Liver (tissue), 9 donors: Measurements from ENCODE around the gene SELENOO. TPM values are rescaled to one million over a fixed set of nuclear protein-coding genes. Genes with fewer than 3 reads are reported as not detected.

Experiments used
- DNase-seq: peaks from one replicate; pipeline ENCODE4 v3.0.0-alpha.2; 2017; ENCODE audit warnings: low spot score
- H3K27ac ChIP-seq, 2 donors: one replicate each; pipeline ENCODE4 v1.7.0; 2013; ENCODE audit warnings: inconsistent platforms in 2 of 2, low read length in 2 of 2, control low read depth in 1 of 2, low read depth in 1 of 2, mild to moderate bottlenecking in 1 of 2
- H3K27me3 ChIP-seq, 4 donors: one replicate each; pipeline versions ENCODE4 v1.6.1 to v1.7.0; 2013; ENCODE audit warnings: low read length in 3 of 4, inconsistent platforms in 1 of 4, mild to moderate bottlenecking in 1 of 4, moderate library complexity in 1 of 4; ENCODE audit not compliant: control insufficient read depth in 4 of 4, insufficient read depth in 4 of 4
- H3K36me3 ChIP-seq, 4 donors: one replicate each; pipeline versions ENCODE4 v1.6.1 to v1.7.0; 2013; ENCODE audit warnings: low read length in 3 of 4, mild to moderate bottlenecking in 3 of 4, low read depth in 1 of 4, moderate library complexity in 1 of 4; ENCODE audit not compliant: control insufficient read depth in 4 of 4, insufficient read depth in 3 of 4
- H3K4me1 ChIP-seq, 4 donors: one replicate each; pipeline versions ENCODE4 v1.6.1 to v1.7.0; 2013; ENCODE audit warnings: low read length in 3 of 4, mild to moderate bottlenecking in 3 of 4, moderate library complexity in 1 of 4; ENCODE audit not compliant: control insufficient read depth in 4 of 4, insufficient read depth in 4 of 4
- H3K4me3 ChIP-seq, 3 donors: one replicate each; pipeline versions ENCODE4 v1.6.1 to v1.7.0; 2013; ENCODE audit warnings: low read length in 3 of 3, control low read depth in 1 of 3, low read depth in 1 of 3, mild to moderate bottlenecking in 1 of 3
- H3K9ac ChIP-seq, 2 donors: one replicate each; pipeline ENCODE4 v1.7.0; 2013; ENCODE audit warnings: low read length in 2 of 2, mild to moderate bottlenecking in 2 of 2, moderate library complexity in 2 of 2, control low read depth in 1 of 2, low read depth in 1 of 2
- H3K9me3 ChIP-seq, 4 donors: one replicate each; pipeline versions ENCODE4 v1.6.1 to v1.7.0; 2013; ENCODE audit warnings: low read length in 3 of 4; ENCODE audit not compliant: control insufficient read depth in 4 of 4
- ATF3 ChIP-seq: IDR thresholded peaks from 2 replicates; pipeline ENCODE4 v1.6.1; 2016; ENCODE audit warnings: antibody characterized with exemption
- CTCF ChIP-seq: fragments of 150-350 bp; IDR thresholded peaks from 2 replicates; pipeline ENCODE4 v1.5.1; 2017; ENCODE audit warnings: improper control_type of control experiment, low read depth, low read length; ENCODE audit not compliant: missing input control
- EGR1 ChIP-seq, 2 donors: IDR thresholded peaks; 2 replicates each; pipeline ENCODE4 v1.6.1; 2016 to 2018; ENCODE audit warnings: antibody characterized with exemption in 2 of 2, low read depth in 2 of 2
- FOXA1 ChIP-seq: IDR thresholded peaks from 2 replicates; pipeline ENCODE4 v1.6.1; 2016; ENCODE audit warnings: antibody characterized with exemption
- FOXA2 ChIP-seq: IDR thresholded peaks from 2 replicates; pipeline ENCODE4 v1.6.1; 2016; ENCODE audit warnings: antibody characterized with exemption
- GABPA ChIP-seq, 2 donors: IDR thresholded peaks in 1 of 2; conservative IDR thresholded peaks in 1 of 2; 2 replicates each; pipeline ENCODE4 v1.6.1; 2016; ENCODE audit warnings: antibody characterized with exemption in 2 of 2, mild to moderate bottlenecking in 1 of 2, moderate library complexity in 1 of 2
- HNF4A ChIP-seq, 2 donors: conservative IDR thresholded peaks; 2 replicates each; pipeline ENCODE4 v1.6.1; 2016; ENCODE audit warnings: antibody characterized with exemption in 2 of 2, mild to moderate bottlenecking in 2 of 2
- HNF4G ChIP-seq: IDR thresholded peaks from 2 replicates; pipeline ENCODE4 v1.6.1; 2016; ENCODE audit warnings: antibody characterized with exemption
- JUND ChIP-seq, 2 donors: IDR thresholded peaks; 2 replicates each; pipeline ENCODE4 v1.6.1; 2016; ENCODE audit warnings: antibody characterized with exemption in 2 of 2
- MAX ChIP-seq: IDR thresholded peaks from 2 replicates; pipeline ENCODE4 v1.6.1; 2016; ENCODE audit warnings: antibody characterized with exemption
- NR2F2 ChIP-seq: IDR thresholded peaks from 2 replicates; pipeline ENCODE4 v1.6.1; 2016; ENCODE audit warnings: antibody characterized with exemption
- RAD21 ChIP-seq, 2 donors: IDR thresholded peaks; 2 replicates each; pipeline ENCODE4 v1.6.1; 2016; ENCODE audit warnings: antibody characterized with exemption in 2 of 2, mild to moderate bottlenecking in 2 of 2
- REST ChIP-seq: IDR thresholded peaks from 2 replicates; pipeline ENCODE4 v1.6.1; 2016; ENCODE audit warnings: antibody characterized with exemption, mild to moderate bottlenecking
- RXRA ChIP-seq, 2 donors: IDR thresholded peaks; 2 replicates each; pipeline ENCODE4 v1.6.1; 2017 to 2018; ENCODE audit warnings: antibody characterized with exemption in 2 of 2, mild to moderate bottlenecking in 1 of 2
- SP1 ChIP-seq: IDR thresholded peaks from 2 replicates; pipeline ENCODE4 v1.6.1; 2018; ENCODE audit warnings: antibody characterized with exemption, mild to moderate bottlenecking
- TAF1 ChIP-seq: conservative IDR thresholded peaks from 2 replicates; pipeline ENCODE4 v1.6.1; 2016; ENCODE audit warnings: antibody characterized with exemption, mild to moderate bottlenecking
- YY1 ChIP-seq: IDR thresholded peaks from 2 replicates; pipeline ENCODE4 v1.6.1; 2016; ENCODE audit warnings: antibody characterized with exemption, mild to moderate bottlenecking
- ZBTB33 ChIP-seq: IDR thresholded peaks from 2 replicates; pipeline ENCODE4 v1.6.1; 2016; ENCODE audit warnings: antibody characterized with exemption
- WGBS: extraction: QIAGEN DNeasy Blood & Tissue Kit; methylation state at CpG from one replicate; pipeline ENCODE4 v1.1.7; 2013; 5-methylcytosine and 5-hydroxymethylcytosine counted together
- polyA plus RNA-seq, 2 donors: library from polyadenylated mRNA; stranded (reverse) in 1 of 2; unstranded in 1 of 2; fragments of 200-250 nt in 1 of 2; fragments of >200 nt in 1 of 2; fragmentation: Nextera tagmentation in 1 of 2; extraction: Ambion mirVana in 1 of 2; gene quantifications; one replicate each; pipeline versions ENCODE4 v1.2.1 to v1.2.3, GENCODE V29; 2013 to 2015
- total RNA-seq, 2 donors: library from RNA; depleted of rRNA; stranded (reverse); fragments of >200 nt; gene quantifications; one replicate each; pipeline ENCODE4 v1.2.3, GENCODE V29; 2014
- donor health status: healthy.
- donor health status: healthy.
- donor health status: healthy.
- donor health status: healthy.
- donor health status: healthy.

SELENOO gene
- total and polyA plus RNA-seq, 4 donors = 16.4 to 59.2 (median 42.2) TPM

GRCh38 chr22:50260434-50260800 lies 59.6 kb downstream of the SELENOO start:
- Histone ChIP-seq H3K9me3 (no peaks in the 10 kb centered on the region), H3K9ac (no peak overlapping the region), H3K27me3 (no peaks in the 10 kb centered on the region), H3K4me3 (peak overlapping the region in 1 of 3 donors; percentile 59), H3K27ac (no peak overlapping the region), H3K4me1 (peaks cover 16 to 37% (median 29%) of the 10 kb centered on the region in 4 donors), H3K36me3 (peaks cover 0 to 1% (median 0%) of the 10 kb centered on the region in 4 donors)
- DNase-seq = no peak
- TF ChIP-seq GABPA (IDR thresholded peaks at IDR 0.05 in 1 of 2, conservative IDR thresholded peaks at IDR 0.05 in 1 of 2) (no peak), RAD21 (IDR thresholded peaks at IDR 0.05) (no peak), JUND (IDR thresholded peaks at IDR 0.05) (no peak), MAX (no peak), HNF4G (no peak), YY1 (no peak), EGR1 (IDR thresholded peaks at IDR 0.05; ENCODE audit: low read depth in 2 of 2) (no peak)
- 33% methylated on average over 11 of the region's 11 CpGs for WGBS

- no peak for TF ChIP-seq ATF3
- TF ChIP-seq RXRA (IDR thresholded peaks at IDR 0.05) = no peak
- no peak for TF ChIP-seq HNF4A (conservative IDR thresholded peaks at IDR 0.05)
- no peak for TF ChIP-seq HNF4G
- no peak for TF ChIP-seq EGR1 (IDR thresholded peaks at IDR 0.05; ENCODE audit: low read depth in 2 of 2)
- no peak for TF ChIP-seq ZBTB33
- no peak for TF ChIP-seq SP1
- TF ChIP-seq RAD21 (IDR thresholded peaks at IDR 0.05) = no peak
- TF ChIP-seq REST = no peak
- TF ChIP-seq TAF1 = no peak
- TF ChIP-seq GABPA (IDR thresholded peaks at IDR 0.05 in 1 of 2, conservative IDR thresholded peaks at IDR 0.05 in 1 of 2) = no peak
- no peak for TF ChIP-seq JUND (IDR thresholded peaks at IDR 0.05)
- no peak for TF ChIP-seq CTCF
- no peak for TF ChIP-seq FOXA2
- no peak for TF ChIP-seq YY1
- TF ChIP-seq NR2F2 = no peak
- no peak for TF ChIP-seq MAX
- no peak for TF ChIP-seq FOXA1
- Histone ChIP-seq H3K4me1 (peaks cover 16 to 37% (median 29%) of the 10 kb centered on the region in 4 donors), H3K27me3 (no peaks in the 10 kb centered on the region), H3K9ac (no peak overlapping the region), H3K9me3 (no peaks in the 10 kb centered on the region), H3K4me3 (peak overlapping the region in 1 of 3 donors; percentile 59), H3K36me3 (peaks cover 0 to 1% (median 0%) of the 10 kb centered on the region in 4 donors), H3K27ac (no peak overlapping the region)
- WGBS = 2% methylated on average over 92 of the region's 92 CpGs
- DNase-seq = no peak
These were observed 60.2 kb downstream of the SELENOO start for GRCh38 chr22:50260801-50261614.
